D721Med (cell line): Measurements from ENCODE around the gene LMO7.
"Not testable (repeated sequence)": the region's sequence is repeated elsewhere in the genome, so short reads cannot be mapped to it uniquely, and the experiment has no call there.

Experiments
- DNase-seq: peaks from one replicate; pipeline ENCODE4 v3.0.0; 2011; ENCODE audit warnings: low spot score; ENCODE audit not compliant: insufficient read length
- FAIRE-seq: peaks from 2 replicates; lab custom pipeline; 2011; peaks lifted over from hg19 to GRCh38; lab: Jason Lieb, UNC
- CTCF ChIP-seq: IDR thresholded peaks from 2 replicates; pipeline ENCODE4 v1.5.1; 2012; ENCODE audit warnings: mild to moderate bottlenecking, control low read depth; ENCODE audit not compliant: insufficient read depth; ENCODE audit errors: missing control alignments

The LMO7 gene

GRCh38 chr13:75691183-75691582 lies 55.1 kb downstream of the LMO7 start:
- no peak for FAIRE-seq
- TF ChIP-seq CTCF = no peak
- DNase-seq = no peak

- FAIRE-seq (no peak), DNase-seq (no peak)
- TF ChIP-seq CTCF = no peak
Measured at GRCh38 chr13:75693227-75693626, 57.1 kb downstream of the LMO7 start.

- no peak for FAIRE-seq
- no peak for TF ChIP-seq CTCF
- DNase-seq = no peak
Measured at GRCh38 chr13:75694722-75695121, 58.6 kb downstream of the LMO7 start.

- FAIRE-seq = not testable (repeated sequence)
- peak; percentile 93 for TF ChIP-seq CTCF
- peak; percentile 23 for DNase-seq
Measured at GRCh38 chr13:75695908-75696307, 59.8 kb downstream of the LMO7 start.

DNA sequence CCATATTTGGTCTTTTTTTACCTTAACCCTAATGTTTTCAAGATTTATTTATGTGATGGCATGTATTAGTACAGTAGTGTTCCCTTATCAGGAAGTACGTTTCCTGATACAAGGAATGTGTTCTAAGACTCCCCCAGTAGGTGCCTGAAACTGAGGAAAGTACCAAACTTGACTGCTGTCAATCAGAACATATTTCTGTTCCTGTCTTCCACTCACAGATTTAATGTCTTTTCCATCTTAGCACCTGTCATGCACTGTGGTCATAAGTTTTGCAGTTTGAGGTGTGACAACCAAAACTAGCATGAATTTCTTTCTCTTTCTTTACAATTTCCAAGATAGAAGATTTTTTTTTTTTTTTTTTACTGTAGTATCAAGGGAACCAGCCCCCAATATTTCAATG lies 62.9 kb downstream of the LMO7 start:
- DNase-seq (no peak), FAIRE-seq (no peak)
- TF ChIP-seq CTCF = no peak

DNA sequence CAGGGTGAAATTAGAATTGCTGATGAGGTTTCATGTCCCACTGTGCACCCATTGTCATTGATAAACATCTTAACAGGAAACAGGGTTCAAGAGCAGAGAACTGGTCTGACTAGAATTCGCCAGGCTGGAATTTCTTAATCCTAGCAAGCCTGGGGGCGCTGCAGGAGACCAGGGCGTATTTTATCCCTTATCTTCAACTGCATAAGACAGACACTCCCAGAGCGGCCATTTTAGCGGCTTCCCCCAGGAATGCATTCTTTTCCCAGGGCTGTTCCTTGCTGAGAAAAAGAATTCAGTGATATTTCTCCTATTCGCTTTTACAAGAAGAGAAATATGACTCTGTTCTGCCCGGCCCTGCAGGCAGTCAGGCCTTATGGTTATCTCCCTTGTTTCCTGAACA lies 63.6 kb downstream of the LMO7 start:
- DNase-seq, FAIRE-seq: not testable (repeated sequence)

DNA sequence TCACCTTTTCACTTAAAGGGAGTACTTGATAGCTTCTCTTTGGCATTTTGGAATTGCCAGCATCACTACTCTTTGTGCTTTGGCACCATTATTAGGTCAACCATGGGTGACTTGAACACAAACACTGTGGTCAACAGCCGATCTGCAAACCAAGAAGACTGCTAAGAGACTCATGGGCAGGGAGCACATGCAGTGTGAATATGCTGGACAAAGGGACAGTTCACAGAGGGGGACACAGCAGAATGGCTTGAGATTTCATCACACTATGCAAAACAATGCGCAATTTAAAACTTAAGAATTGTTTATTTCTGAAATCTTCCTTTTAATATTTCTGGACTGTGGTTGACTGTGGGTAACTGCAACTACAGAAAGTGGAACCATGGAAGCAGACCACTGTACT lies 64.4 kb downstream of the LMO7 start:
- no peak for FAIRE-seq

More for the DNA sequence above, 64.4 kb downstream of the LMO7 start:
- no peak for DNase-seq
- no peak for TF ChIP-seq CTCF
